Brain microvascular endothelial cell (primary cell): ENCODE data around the gene HSFX2.
"Not testable (repeated sequence)": the region's sequence is repeated elsewhere in the genome, so short reads cannot be mapped to it uniquely, and the experiment has no call there.

ENCODE experiments used
- DNase-seq: peaks from one replicate; pipeline ENCODE4 v3.0.0-alpha.2; 2020
- H3K27ac ChIP-seq: fragments of 250-450 bp; sonication (Bioruptor Pico); 2 replicates; pipeline ENCODE4 v1.5.1; 2020; ENCODE audit warnings: mild to moderate bottlenecking, moderate library complexity
- H3K27me3 ChIP-seq: fragments of 250-450 bp; sonication (Bioruptor Pico); replicated peaks from 2 replicates; pipeline ENCODE4 v1.5.1; 2020; ENCODE audit warnings: mild to moderate bottlenecking
- H3K36me3 ChIP-seq: fragments of 250-450 bp; sonication (Bioruptor Pico); replicated peaks from 2 replicates; pipeline ENCODE4 v1.5.1; 2020; ENCODE audit warnings: mild to moderate bottlenecking
- H3K4me3 ChIP-seq: 2 replicates; pipeline ENCODE4 v1.5.1; 2011; ENCODE audit warnings: low read depth, mild to moderate bottlenecking, control low read depth, low read length, moderate library complexity
- in situ Hi-C: cut with HindIII; loops from 2 replicates; pipeline ENCODE4 v1.10.0; 2017; ENCODE audit warnings: low sequenced_read_pairs, low pct_ligation_motif_present
- TF ChIP-seq, protein P1 (sequence below): IDR thresholded peaks from 2 replicates; pipeline ENCODE4 v1.5.1; 2011; ENCODE audit warnings: low read depth, mild to moderate bottlenecking, moderate library complexity, low read length, control low read depth, inconsistent platforms; ENCODE audit errors: missing control alignments

HSFX2 gene

DNA sequence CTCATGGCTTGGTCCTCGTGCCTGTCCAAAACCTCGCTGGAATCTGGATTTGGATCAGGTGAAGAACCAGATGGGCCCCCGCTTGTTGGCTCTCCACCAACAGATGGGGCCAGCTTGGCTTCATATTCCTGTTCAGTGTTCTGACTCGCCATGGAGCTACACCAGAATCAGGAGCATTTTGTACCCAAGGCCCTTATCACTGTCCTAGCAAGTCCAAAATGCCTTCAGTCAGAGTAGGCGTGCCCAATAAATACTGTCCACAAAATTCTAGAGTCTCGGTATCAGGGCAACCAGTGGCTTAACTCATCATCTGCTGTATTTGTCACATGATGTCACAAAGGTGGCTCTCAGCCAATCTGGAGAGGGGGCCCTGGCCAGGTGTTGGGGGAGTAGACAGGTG, 45.4 kb downstream of the HSFX2 start, which contains the start of gene HSFX3:
HSFX3 (minus strand) TSS at position 224 of the 400 bp plus-strand sequence; CDS start at position 152, 72 bp downstream.
- H3K27me3 ChIP-seq, H3K36me3 ChIP-seq, DNase-seq, in situ Hi-C loops, H3K4me3 ChIP-seq, H3K27ac ChIP-seq: not testable (repeated sequence)

DNA sequence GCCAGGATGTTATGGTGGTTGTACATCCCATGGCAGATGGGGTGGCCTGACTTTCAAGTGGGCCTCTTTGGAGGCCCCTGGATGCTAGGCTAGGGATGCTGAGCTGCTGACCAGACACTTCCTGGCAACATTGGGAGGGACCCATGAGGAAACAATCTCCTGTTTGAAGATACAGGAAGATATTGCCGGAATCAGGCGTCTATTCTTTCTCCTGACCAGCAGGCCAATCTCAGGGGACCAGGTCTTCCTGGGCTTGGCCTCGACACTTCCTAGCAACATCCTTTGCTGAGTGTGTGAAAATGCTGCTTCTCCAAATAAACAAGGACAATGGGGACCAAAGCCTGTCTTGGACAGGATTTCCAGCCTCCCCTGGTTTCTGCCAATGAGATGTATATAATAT, 47.3 kb downstream of the HSFX2 start:
- in situ Hi-C loops, H3K36me3 ChIP-seq, H3K27ac ChIP-seq, DNase-seq, H3K4me3 ChIP-seq, H3K27me3 ChIP-seq: not testable (repeated sequence)

DNA sequence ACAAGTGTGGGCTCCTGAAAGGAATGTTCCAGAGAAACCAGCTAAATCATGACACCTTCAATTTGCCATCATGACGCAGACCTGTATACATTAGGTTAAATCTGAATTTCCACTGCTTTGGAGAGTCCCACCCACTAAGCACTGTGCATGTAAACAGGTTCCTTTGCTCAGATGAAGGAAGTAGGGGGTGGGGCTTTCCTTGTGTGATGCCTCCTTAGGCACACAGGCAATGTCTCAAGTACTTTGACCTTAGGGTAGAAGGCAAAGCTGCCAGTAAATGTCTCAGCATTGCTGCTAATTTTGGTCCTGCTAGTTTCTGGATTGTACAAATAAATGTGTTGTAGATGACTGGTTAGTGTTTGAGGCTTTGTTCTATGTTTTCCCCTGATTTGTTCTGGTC, 48.2 kb downstream of the HSFX2 start:
- DNase-seq, in situ Hi-C loops, H3K4me3 ChIP-seq, H3K27me3 ChIP-seq, H3K27ac ChIP-seq, H3K36me3 ChIP-seq: not testable (repeated sequence)

DNA sequence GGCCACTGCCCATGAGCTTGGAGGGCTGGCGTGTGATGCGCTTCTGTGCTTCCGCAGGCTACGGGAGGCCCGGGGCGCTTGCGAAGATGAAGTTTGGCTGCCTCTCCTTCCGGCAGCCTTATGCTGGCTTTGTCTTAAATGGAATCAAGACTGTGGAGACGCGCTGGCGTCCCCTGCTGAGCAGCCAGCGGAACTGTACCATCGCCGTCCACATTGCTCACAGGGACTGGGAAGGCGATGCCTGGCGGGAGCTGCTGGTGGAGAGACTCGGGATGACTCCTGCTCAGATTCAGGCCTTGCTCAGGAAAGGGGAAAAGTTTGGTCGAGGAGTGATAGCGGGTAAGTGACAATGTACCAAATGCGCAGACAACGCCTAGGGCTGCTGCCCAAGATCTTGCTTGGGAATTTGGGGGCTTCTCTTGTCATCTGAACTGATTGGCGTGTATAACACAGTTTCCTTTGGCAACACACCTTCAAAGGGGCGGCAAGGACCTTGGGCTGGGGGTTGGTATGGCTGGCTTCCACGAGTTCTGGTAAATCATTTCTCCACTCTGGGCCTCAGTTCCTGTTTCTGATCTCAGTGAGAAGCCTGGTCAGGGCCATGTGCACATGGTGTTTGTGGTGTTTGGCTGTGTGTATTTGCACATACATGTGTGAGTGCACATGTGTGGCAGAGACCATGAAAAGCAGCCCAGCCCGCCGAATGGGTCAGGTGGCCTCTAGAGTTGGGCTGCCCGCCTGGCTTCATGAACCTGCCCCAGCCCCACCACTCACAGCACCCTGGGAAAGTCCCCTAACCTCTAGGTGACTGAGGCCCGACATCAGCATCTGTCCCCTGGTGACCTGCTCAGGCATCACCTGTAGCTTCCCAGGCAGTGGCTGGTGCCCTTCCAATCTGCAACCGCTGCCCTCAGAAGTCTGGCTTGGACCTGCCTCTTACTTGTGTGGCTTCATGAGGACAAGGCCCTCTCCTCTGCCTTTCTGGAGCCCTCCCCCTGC, 49.3 kb downstream of the HSFX2 start:
- H3K4me3 ChIP-seq, H3K36me3 ChIP-seq, in situ Hi-C loops, H3K27ac ChIP-seq, H3K27me3 ChIP-seq: not testable (repeated sequence)
- TF ChIP-seq, protein P1, sequence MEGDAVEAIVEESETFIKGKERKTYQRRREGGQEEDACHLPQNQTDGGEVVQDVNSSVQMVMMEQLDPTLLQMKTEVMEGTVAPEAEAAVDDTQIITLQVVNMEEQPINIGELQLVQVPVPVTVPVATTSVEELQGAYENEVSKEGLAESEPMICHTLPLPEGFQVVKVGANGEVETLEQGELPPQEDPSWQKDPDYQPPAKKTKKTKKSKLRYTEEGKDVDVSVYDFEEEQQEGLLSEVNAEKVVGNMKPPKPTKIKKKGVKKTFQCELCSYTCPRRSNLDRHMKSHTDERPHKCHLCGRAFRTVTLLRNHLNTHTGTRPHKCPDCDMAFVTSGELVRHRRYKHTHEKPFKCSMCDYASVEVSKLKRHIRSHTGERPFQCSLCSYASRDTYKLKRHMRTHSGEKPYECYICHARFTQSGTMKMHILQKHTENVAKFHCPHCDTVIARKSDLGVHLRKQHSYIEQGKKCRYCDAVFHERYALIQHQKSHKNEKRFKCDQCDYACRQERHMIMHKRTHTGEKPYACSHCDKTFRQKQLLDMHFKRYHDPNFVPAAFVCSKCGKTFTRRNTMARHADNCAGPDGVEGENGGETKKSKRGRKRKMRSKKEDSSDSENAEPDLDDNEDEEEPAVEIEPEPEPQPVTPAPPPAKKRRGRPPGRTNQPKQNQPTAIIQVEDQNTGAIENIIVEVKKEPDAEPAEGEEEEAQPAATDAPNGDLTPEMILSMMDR, result peak; percentile 26
- peak; percentile 19 for DNase-seq
